Hepatocyte (in vitro differentiated cells): ENCODE data around the gene SLC44A1. TPM values are rescaled to one million over a fixed set of nuclear protein-coding genes. Genes with fewer than 3 reads are reported as not detected.

Experiments
- DNase-seq: peaks from one replicate; pipeline ENCODE4 v3.0.0-alpha.2; 2016; ENCODE audit warnings: low spot score
- H2AFZ ChIP-seq: fragments of 200-600 bp; sonication (generic); 2 replicates; pipeline ENCODE4 v1.6.0; 2016; ENCODE audit warnings: antibody characterized with exemption, mild to moderate bottlenecking
- H3K27ac ChIP-seq: fragments of 200-600 bp; sonication (generic); 2 replicates; pipeline ENCODE4 v1.5.1; 2016; ENCODE audit warnings: mild to moderate bottlenecking
- H3K27me3 ChIP-seq: fragments of 200-600 bp; sonication (generic); 2 replicates; pipeline ENCODE4 v1.6.1; 2016
- H3K36me3 ChIP-seq: fragments of 200-600 bp; sonication (generic); replicated peaks from 2 replicates; pipeline ENCODE4 v1.5.1; 2016; ENCODE audit warnings: low read depth; ENCODE audit not compliant: insufficient read depth
- H3K4me1 ChIP-seq: fragments of 200-600 bp; sonication (generic); 2 replicates; pipeline ENCODE4 v1.5.1; 2016; ENCODE audit warnings: mild to moderate bottlenecking, moderate library complexity; ENCODE audit not compliant: insufficient read depth
- H3K4me2 ChIP-seq: fragments of 200-600 bp; sonication (generic); 2 replicates; pipeline ENCODE4 v1.6.0; 2016
- H3K4me3 ChIP-seq: fragments of 200-600 bp; sonication (generic); 2 replicates; pipeline ENCODE4 v1.5.1; 2016; ENCODE audit warnings: mild to moderate bottlenecking
- H3K79me2 ChIP-seq: fragments of 200-600 bp; sonication (generic); 2 replicates; pipeline ENCODE4 v1.6.0; 2017; ENCODE audit warnings: mild to moderate bottlenecking
- H3K9me2 ChIP-seq: fragments of 200-600 bp; sonication (generic); replicated peaks from 2 replicates; pipeline ENCODE4 v1.6.0; 2017; ENCODE audit warnings: mild to moderate bottlenecking; ENCODE audit not compliant: insufficient read depth
- H3K9me3 ChIP-seq: fragments of 200-600 bp; sonication (generic); 2 replicates; pipeline ENCODE4 v1.5.1; 2016; ENCODE audit warnings: low read depth, mild to moderate bottlenecking
- H4K20me1 ChIP-seq: fragments of 200-600 bp; sonication (generic); 2 replicates; pipeline ENCODE4 v1.6.0; 2016; ENCODE audit warnings: mild to moderate bottlenecking; ENCODE audit not compliant: insufficient read depth, poor library complexity, severe bottlenecking
- EZH2 ChIP-seq: fragments of 200-600 bp; sonication (generic); IDR thresholded peaks from 2 replicates; pipeline ENCODE4 v1.6.1; 2016; ENCODE audit warnings: antibody characterized with exemption, mild to moderate bottlenecking, borderline replicate concordance
- EZH2phosphoT487 ChIP-seq: fragments of 200-600 bp; sonication (generic); IDR thresholded peaks from one replicate; pipeline ENCODE4 v1.6.1; 2018; ENCODE audit warnings: antibody characterized with exemption, mild to moderate bottlenecking, low read depth, moderate library complexity; ENCODE audit not compliant: unreplicated experiment, severe bottlenecking
- WGBS: methylation state at CpG from one replicate; pipeline ENCODE4 v1.1.6; 2016; ENCODE audit warnings: low lambda C conversion rate; ENCODE audit errors: missing lambda C conversion rate; 5-methylcytosine and 5-hydroxymethylcytosine counted together
- polyA plus RNA-seq: library from polyadenylated mRNA; unstranded; fragments of >200 nt; fragmentation: Nextera tagmentation; extraction: Ambion mirVana; gene quantifications from 2 replicates; pipeline ENCODE4 v1.2.1, GENCODE V29; 2016
- total RNA-seq: library from RNA; depleted of rRNA; stranded (reverse); fragments of >200 nt; gene quantifications from 2 replicates; pipeline ENCODE4 v1.2.3, GENCODE V29; 2014
- TF ChIP-seq, protein P1 (sequence below): fragments of 200-600 bp; sonication (generic); IDR thresholded peaks from 2 replicates; pipeline ENCODE4 v1.5.1; 2016; ENCODE audit warnings: antibody characterized with exemption, mild to moderate bottlenecking; ENCODE audit not compliant: poor library complexity

SLC44A1 gene
- total and polyA plus RNA-seq, 2 experiments from 2014 or later, result 31.3 to 64.9 TPM

DNA sequence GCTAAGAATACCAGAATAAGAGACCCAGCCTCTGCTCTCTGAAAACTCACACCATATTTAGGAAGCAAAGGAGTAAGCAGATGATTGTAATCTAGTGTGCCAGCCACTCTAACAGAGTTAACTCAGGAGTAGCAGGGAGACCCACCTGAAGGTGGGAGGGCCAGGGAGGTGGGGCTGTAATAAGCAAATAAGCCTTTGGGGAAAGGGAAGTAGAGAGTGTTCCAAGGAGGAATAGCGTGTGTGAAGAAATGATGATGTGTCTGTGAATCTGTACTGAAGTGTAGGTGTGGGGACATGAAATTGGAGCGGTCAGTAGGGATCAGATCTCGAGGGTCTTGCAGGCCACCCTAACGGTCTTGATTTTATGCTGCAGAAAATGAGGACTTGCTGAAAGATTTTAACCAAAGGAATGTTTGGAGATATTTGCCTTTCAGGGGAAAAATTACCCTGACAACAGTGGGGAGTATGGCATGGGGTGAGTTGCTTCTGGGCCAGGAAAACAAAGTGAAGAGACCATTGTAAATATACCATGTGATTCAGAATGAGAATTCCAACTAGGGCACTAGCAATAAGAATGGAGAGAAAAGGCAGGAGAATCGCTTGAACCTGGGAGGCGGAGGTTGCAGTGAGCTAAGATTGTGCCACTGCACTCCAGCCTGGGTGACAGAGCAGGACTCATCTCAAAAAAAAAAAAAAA is 159.2 kb downstream of the SLC44A1 start:
- Histone ChIP-seq H3K27me3 (no peaks in the 10 kb centered on the region), H3K4me1 (no peaks in the 10 kb centered on the region), H3K4me3 (no peak overlapping the region), H4K20me1 (no peaks in the 10 kb centered on the region), H3K9me3 (no peaks in the 10 kb centered on the region), H3K9me2 (no peaks in the 10 kb centered on the region), H3K36me3 (no peaks in the 10 kb centered on the region), H3K79me2 (no peaks in the 10 kb centered on the region), H2AFZ (no peak overlapping the region), H3K27ac (no peak overlapping the region), H3K4me2 (no peak overlapping the region)
- no peak for TF ChIP-seq EZH2phosphoT487
- TF ChIP-seq, protein P1, sequence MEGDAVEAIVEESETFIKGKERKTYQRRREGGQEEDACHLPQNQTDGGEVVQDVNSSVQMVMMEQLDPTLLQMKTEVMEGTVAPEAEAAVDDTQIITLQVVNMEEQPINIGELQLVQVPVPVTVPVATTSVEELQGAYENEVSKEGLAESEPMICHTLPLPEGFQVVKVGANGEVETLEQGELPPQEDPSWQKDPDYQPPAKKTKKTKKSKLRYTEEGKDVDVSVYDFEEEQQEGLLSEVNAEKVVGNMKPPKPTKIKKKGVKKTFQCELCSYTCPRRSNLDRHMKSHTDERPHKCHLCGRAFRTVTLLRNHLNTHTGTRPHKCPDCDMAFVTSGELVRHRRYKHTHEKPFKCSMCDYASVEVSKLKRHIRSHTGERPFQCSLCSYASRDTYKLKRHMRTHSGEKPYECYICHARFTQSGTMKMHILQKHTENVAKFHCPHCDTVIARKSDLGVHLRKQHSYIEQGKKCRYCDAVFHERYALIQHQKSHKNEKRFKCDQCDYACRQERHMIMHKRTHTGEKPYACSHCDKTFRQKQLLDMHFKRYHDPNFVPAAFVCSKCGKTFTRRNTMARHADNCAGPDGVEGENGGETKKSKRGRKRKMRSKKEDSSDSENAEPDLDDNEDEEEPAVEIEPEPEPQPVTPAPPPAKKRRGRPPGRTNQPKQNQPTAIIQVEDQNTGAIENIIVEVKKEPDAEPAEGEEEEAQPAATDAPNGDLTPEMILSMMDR, result no peak
- TF ChIP-seq EZH2, result no peak
- 69% methylated on average over 6 of the region's 6 CpGs for WGBS
- DNase-seq, result no peak

GRCh38 chr9:105405514-105406131 is 161.2 kb downstream of the SLC44A1 start:
- Histone ChIP-seq H3K4me1 (no peaks in the 10 kb centered on the region), H4K20me1 (no peaks in the 10 kb centered on the region), H3K36me3 (no peaks in the 10 kb centered on the region), H3K79me2 (no peaks in the 10 kb centered on the region), H3K27me3 (no peaks in the 10 kb centered on the region), H3K4me2 (no peak overlapping the region), H2AFZ (no peak overlapping the region), H3K9me3 (no peaks in the 10 kb centered on the region), H3K27ac (no peak overlapping the region), H3K4me3 (no peak overlapping the region), H3K9me2 (no peaks in the 10 kb centered on the region)
- no peak for DNase-seq
- TF ChIP-seq, protein P1, result no peak
- TF ChIP-seq EZH2, result no peak
- TF ChIP-seq EZH2phosphoT487, result no peak
- WGBS, result 40% methylated on average over 6 of the region's 6 CpGs

GRCh38 chr9:105406369-105406768 is 161.9 kb downstream of the SLC44A1 start:
- Histone ChIP-seq H3K27me3 (no peaks in the 10 kb centered on the region), H3K9me2 (no peaks in the 10 kb centered on the region), H3K27ac (no peak overlapping the region), H3K4me2 (no peak overlapping the region), H3K4me3 (no peak overlapping the region), H3K9me3 (no peaks in the 10 kb centered on the region), H3K79me2 (no peaks in the 10 kb centered on the region), H2AFZ (no peak overlapping the region), H3K4me1 (no peaks in the 10 kb centered on the region), H3K36me3 (no peaks in the 10 kb centered on the region), H4K20me1 (no peaks in the 10 kb centered on the region)
- no peak for DNase-seq
- TF ChIP-seq EZH2phosphoT487, result no peak
- no peak for TF ChIP-seq EZH2
- TF ChIP-seq, protein P1, result no peak
- WGBS, result 94% methylated on average over 6 of the region's 6 CpGs
